ENCODE results near the gene OSBP2.

OSBP2 gene

DNA sequence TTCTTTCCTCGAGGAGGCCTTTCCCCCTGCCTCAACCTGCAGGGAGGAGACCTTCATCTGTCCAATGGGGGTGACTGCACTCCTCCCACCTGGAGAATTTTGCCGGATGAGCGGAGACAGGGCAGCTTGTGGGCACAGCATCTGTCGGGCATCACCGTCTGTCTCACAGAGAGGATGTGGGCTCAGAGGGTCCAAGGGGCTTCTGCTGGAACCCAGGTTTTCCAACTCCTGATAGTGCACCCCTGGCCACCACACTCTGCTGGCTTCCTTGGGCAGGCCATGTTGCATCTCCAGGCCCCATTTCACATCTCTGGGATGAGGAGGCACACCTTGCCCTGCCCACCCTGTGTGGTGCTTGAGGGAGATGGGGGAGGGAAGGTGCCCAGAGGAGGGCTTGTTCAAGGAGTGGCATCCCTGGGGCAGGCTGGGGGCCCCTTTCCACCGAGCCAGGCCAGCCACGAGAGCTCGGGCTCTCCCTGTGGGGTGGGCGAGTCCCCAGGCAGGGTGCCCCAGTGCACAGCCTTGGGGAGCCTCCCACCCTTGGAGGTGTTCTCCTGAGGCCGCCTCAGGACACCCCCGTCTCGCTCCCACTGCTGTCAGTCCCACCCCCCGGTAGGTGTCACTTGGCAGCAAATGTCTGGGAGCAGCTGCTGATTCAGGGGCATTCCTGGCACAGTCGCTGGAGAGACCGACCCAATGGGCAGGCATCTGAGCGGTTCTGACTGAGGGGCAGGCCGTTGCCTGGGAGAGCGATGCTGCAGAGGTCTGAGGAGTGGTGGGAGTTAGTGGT is 189.7 kb downstream of the OSBP2 start:
- DNase-seq: no peak

DNA sequence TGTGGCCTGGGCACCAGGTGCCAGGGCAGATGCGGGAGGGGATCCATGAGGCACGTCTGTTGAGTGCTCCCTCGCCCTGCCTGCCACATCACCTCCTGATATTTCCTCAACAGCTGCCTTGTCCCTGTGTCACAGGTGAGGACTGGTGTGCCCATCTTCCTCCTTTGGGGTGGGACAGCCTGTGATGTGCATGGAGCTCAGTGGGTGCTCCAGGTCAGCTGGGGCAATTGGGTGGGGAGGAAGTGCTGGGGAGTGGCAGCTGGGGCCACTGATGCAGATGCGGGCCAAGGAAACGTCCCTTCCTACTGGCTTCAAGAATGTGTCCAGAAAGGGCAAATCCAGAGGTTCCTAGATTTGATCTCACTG is 190.3 kb downstream of the OSBP2 start:
- DNase-seq: peak; percentile 17

DNA sequence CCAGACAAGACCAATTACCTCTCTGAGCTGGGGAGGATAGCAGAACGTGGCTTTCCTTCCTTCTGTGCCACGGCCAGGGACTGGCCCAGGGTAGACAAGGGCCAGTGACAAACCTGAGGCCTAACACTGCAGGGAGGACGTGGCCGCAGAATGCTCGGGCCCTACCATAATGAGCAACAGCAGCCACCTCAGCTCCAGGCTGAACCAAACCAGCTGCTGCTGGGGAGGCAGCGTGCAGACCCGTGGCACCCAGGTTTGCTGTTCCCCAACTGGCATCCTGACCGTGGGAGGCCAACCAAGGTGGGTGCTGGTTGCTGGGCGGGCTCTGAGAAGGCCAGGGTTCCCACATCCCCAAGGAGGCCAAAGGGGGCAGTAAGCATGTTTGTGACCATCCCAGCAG is 190.9 kb downstream of the OSBP2 start:
- peak; percentile 13 for DNase-seq

DNA sequence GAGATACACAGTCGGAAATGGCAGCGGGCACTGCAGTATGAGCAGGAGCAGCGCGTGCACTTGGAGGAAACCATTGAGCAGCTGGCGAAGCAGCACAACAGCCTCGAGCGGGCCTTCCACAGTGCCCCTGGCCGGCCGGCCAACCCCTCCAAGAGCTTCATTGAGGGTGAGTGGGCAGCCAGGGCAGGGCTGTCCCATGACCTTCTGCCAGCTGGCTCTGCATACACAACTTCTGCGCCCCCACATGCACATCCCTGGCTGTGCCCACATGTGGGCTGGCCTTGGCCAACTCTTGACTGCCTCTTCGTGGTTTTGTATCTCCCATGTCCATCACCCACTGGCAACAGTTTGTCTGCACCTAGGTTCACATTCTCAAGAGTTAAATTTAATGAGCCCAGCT is 192.8 kb downstream of the OSBP2 start:
- peak; percentile 20 for DNase-seq

DNA sequence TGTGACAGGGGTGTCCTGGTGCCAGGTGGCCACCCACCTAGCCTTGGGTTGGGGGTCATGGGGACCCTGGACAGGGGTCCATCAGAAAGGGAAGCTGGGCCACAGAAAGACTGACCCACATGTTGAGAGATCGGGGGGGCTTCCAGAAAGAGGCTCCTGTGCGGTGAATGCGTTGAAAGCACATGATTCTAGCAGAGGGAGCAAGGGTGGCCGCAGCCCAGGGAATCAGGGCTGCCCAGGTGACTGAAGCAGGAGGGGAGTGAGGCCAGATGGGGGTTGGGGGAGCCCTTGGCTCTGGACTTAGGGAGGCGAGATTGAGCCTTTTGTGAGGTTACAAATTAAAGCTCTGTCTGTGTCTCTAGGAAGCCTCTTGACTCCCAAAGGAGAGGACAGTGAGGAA is 193.2 kb downstream of the OSBP2 start:
- DNase-seq: no peak

DNA sequence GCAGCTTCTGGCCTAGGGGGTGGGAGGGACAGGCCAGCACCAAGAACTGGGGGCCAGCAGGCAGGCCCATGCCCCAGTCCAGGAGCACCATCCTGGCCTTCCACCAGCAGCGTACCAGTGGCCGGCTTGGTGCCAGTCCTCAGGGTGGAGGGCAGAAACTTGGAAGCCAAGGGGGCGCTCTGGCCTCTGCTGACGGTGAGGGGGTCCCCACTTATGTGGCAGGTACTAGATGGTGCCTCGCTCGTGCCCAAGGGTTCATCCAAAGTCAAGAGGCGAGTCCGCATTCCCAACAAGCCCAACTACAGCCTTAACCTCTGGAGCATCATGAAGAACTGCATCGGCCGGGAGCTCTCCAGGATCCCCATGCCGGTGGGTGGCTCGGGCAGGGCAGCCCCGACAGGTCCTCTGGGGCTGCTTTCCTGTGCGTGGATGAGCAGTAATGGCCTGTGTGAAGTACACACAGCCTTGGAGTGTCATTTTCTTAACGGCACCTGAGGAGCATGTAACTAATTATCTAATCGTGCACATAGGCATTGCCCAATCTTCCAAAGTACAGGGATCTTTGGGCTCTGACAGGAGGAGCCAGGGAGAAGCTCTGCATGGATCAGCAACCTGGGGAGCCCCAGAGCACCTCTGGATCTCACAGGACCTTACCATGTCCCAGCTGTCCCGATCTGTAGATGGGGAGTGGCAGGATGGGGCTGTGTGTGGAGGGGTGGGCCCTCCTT is 194.8 kb downstream of the OSBP2 start:
- peak; percentile 30 for DNase-seq

DNA sequence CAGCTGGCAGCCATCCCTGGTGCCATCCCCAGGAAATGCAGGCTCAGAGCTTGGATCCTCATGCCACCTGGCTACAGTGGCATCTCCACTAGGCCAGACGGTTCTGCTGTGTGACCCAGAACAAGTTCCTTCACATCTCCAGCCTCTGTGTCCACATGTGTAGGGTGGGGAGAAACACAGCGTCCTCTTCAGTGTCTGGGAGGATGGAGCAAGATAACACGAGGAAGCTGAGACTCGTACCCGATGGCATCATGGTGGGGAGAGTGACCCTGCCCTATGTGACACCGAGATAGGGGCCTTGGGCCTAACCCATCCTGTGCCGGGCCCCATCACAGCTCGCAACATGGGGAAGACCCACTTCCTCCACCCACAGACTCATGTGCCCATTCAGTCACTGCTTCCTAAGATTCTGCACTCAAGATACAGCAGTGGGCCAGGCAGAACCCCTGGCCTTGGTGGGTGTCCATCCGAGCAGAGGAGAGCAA is 195.4 kb downstream of the OSBP2 start:
- no peak for DNase-seq

DNA sequence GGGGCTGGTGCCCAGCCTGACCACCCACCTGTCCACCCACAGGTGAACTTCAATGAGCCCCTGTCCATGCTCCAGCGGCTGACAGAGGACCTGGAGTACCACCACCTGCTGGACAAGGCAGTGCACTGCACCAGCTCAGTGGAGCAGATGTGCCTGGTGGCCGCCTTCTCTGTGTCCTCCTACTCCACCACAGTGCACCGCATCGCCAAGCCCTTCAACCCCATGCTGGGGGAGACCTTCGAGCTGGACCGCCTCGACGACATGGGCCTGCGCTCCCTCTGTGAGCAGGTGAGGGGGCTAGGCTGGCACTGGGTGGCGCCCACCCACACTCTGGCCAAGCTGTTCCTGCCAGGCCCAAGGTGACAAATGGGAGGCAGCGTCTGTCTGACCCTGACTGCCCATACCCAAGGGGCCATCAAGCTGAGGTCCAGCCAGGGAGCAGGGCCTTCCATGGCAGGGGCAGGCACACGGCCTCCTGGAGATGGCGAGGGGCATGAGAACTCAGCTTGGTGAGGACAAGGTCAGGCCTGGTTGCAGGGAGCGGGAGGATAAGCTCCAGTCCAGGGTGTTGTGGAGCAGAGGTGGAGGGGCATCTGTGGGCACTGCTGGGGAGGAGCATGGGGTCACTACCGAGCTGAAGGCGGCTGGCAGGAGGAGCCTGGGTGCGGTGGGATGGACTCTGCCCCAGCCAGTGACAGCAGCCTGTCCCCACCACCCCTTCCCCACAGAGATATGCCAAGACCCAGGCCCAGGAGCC is 196.2 kb downstream of the OSBP2 start:
- DNase-seq: no peak

DNA sequence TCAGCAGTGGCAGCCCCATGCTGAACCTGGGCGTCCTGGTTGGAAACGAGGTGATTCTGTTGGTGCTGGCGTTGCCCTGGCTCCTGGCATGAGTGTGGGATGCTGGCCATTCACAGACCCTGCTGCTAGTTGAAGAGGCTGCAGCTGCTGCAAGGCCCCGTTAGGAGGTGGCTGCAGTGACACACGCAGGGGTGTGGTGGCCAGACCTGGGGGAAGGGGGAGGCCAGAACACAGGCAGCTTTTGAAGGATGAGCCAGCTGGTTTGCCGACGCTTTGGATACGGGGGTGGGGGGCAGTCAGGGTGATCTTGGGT is 196.7 kb downstream of the OSBP2 start:
- no peak for DNase-seq

DNA sequence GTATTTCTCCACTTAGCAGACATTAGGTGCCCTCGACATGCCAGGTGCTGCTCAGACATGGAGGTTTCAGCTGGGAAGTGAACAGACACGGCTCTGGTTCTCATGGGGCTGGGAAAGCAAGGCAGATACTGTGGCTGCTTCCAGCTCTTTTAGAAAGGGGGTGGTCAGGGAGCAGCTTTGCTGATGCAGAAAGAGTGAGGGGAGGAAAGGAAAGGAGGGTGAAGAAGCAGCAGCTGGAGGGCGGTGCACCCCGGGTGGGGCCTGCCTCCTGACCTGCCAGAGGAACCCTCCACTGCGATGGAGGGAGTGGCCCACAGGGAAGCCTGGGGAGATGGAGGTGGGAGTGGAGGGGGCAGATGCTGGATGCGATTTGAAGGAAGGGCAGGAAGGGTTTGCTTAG is 197.1 kb downstream of the OSBP2 start:
- no peak for DNase-seq

DNA sequence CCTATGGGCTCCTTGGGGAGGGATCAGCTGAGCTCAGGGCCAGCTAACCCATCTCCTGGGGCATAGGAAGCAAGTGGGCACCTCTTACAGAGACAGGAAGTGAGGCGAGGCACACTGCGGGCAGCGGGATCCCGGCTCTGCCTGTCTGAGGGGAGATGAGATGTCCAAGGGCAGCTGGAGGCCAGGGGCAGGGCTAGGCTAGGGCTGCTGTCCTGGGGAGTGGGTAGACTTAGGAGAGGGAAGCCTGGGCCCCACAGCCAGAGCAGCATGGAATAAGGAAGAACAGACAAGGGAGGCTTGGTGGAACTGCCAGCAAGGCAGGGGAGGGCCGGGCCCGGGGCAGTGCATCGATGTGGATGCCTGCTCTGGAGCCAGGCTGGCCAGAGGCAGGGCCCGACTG is 197.6 kb downstream of the OSBP2 start:
- DNase-seq: no peak

DNA sequence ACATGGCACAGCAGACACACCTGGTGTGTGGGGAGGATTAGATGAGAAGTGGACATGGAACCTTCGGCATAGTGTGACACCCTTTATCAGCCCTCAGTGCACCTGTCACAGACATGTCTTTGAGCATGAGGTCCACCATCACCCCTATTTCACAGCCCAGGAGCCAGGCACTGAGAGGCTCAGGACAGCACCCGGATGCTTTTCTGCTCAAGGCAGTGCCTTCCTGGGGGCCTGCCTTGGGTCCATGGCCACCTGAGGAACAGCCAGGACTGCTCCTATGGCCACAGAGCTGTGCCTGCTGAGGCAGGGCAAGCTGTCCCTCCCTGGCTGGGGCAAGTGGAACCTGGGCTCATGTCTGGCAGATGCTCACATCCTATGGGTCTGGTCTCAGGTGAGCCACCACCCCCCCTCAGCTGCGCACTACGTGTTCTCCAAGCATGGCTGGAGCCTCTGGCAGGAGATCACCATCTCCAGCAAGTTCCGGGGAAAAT is 198.1 kb downstream of the OSBP2 start:
- DNase-seq: no peak

DNA sequence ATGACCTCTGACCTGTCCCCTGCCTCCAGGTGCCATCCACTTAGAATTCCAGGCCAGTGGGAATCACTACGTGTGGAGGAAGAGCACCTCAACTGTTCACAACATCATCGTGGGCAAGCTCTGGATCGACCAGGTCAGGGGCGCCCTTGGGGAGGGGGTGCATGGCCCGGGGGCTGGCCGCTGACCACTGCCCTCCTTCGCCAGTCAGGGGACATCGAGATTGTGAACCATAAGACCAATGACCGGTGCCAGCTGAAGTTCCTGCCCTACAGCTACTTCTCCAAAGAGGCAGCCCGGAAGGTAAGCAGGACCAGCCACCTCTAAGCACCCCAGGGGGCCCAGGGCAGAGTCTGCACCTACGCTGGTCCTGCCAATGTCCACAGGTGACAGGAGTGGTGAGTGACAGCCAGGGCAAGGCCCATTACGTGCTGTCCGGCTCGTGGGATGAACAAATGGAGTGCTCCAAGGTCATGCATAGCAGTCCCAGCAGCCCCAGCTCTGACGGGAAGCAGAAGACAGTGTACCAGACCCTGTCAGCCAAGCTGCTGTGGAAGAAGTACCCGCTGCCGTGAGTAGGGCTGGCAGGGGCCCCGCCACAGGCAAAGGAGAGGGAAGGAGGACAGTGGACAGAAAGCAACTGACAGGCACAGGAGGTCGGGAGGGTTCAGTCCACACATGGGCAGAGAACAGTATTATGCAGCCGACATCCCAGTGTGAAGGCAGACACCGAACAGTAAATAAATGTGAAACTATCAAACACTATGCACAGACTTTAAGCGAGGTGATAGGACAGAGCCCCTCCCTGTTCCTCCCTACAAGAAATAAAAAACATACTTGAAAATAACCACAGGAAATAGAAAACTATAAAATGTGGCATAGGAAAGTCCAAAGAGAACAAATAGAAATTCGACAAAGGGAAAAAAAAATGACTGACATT is 199.0 kb downstream of the OSBP2 start:
- DNase-seq: no peak

DNA sequence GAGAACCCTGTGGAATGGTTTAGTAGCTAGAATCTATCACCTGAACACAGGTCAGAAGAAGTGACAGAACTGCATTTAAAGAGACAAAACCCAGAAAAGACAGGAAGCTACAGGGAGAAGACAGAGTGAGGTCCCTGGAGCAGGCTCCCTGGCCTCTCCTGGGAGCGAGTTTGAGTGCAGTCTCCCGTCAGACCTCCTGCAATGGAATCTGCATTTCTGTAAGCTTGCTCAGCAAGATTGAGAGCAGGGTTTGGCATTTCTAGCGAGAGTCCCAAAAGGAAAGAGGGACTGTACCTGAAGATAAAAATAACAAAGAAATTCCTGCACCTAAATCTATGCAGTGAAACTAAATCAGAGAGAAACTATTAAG is 199.7 kb downstream of the OSBP2 start:
- no peak for DNase-seq

DNA sequence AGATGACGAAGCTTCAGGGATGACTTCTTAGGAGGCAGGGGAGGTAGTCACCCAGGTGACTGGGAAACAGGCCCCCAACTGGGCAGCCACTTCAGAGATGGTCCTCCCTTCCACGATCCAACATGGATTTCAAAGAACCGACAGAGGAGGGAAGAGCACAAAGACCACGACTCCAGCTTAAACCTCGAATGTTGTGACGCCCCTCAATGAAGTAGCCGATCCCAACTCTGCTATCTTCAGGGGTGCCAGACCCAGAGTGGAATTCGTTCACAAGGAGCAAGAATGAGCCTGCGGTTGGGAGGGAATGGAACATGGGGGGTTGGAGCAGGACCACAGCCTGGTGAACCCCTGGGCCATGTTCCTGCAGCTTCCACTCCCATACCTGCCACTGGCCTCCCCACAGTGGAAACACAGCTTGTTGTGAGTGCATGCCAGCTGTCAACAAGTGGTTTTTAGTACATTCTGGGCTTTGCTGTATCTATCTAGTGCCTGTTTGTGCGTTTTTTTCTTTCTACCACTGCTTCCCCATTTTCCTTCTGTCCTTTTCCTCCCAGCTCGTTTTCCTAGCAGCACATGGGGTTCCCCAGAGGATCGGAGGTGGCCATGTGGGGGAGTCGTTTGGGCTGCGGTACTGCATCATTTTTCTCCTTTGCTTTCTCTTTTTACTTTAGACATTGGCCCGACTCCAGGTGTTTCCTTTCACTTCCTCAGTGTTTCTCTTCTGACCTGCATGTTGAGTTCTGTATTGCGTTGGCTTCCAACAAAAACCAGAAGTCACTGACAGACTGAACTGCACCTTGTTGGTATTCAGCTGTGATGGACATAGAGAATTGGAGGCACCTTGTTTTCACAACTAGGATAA is 208.1 kb downstream of the OSBP2 start:
- no peak for DNase-seq

DNA sequence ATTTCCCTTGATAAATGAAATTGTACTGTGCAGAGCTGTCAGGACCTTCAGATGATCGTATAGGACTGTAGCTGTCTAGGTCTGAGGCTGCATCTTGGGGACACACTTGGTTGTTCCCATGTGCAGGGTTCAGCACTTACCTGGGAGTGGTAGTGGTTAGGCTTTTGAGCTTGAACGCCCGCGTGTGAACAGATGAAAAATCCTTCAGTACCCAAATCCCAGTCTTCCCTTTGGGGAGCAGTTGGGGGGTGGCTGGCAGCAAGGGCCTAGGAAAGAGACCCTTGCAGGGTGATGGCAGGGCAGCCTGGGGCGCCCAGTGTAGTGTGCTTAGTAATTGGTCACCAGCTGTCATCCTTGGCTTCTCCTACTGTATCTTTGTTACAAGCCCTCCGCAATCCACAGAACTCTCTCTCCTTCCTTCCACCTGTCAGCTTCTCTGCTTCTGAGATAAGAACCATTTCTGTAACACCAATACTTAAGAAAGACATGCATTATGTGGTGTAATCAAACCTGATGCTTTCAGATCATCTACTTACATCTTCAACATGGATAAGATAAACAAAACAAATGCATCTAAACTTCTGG is 209.3 kb downstream of the OSBP2 start:
- no peak for DNase-seq

DNA sequence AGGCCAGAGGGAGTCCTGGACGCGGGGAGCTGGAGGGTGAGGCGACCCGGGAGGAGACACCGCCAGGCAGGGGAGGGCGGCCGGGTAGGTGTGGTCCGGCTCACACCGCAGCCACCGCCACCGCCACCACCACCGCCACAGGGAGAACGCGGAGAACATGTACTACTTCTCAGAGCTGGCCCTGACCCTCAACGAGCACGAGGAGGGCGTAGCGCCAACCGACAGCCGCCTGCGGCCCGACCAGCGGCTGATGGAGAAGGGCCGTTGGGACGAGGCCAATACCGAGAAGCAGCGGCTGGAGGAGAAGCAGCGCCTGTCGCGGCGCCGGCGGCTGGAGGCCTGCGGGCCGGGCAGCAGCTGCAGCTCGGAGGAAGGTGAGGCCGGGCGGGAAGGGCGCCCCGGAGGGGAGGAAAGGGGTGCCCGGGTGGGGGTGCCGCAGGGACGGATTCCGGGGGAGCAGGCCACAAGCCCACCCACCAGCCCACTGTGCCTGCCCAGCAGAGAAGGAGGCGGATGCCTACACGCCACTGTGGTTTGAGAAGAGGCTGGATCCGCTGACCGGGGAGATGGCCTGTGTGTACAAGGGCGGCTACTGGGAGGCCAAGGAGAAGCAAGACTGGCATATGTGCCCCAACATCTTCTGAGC is 211.1 kb downstream of the OSBP2 start:
- DNase-seq: no peak

DNA sequence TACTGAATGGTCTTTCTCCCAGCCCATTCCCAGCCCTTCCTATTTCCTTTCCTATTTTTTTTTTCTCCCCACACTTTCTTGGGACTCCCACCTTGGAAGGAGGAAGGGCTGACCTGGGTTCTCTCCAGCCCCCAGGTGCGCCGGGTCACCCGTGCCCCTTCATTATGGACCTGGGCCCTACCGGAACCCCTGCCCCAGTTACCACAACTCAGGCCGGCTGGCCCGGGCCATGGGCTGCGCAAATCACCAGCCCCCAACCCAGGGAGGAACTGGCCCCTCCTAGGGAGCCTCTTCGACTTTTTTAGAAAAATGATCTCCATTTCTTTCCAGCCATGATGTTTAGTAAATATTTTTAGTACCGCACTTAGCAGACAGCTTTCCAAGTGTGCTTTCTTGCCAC is 211.7 kb downstream of the OSBP2 start:
- no peak for DNase-seq

DNA sequence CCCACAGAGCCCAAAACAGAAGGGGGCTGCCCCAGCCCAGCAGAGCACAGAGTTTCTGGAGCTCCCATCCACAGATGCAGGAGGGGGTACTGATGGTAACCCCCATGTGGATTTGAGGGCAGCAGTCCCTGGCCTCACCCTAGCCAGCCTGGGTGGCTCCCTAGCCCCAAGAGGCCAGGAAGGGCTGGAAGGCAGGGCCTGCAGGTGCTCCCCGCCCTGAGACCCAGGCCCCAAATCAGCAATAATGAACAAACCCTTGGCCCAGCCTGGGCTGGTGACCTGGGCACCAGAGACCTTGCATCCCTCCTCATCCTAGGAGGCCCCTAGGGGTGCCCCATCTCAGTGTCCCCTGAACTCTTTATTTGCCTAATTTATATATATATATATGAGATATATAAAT is 212.3 kb downstream of the OSBP2 start:
- no peak for DNase-seq

DNA sequence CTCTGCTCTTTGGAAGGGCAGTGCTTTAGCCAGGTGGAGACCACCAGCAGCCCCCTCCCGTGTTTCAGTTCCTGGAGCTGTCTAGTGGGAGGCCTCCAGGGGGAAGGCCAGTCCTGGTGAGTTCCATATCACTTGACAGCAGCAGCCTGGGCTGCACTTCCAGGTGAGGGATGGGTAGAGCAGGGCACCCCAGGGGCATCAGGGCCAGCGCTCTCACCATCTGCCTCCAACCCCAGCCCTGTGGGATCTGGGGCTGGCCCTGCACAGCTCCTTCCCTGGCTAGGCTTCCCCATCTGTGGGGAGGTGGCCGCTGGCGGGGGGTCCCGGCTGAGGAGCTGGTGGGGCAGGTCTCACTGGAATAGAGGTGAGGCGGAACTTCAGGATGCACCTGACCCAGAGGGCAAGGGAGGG is 213.4 kb downstream of the OSBP2 start:
- DNase-seq: no peak

DNA sequence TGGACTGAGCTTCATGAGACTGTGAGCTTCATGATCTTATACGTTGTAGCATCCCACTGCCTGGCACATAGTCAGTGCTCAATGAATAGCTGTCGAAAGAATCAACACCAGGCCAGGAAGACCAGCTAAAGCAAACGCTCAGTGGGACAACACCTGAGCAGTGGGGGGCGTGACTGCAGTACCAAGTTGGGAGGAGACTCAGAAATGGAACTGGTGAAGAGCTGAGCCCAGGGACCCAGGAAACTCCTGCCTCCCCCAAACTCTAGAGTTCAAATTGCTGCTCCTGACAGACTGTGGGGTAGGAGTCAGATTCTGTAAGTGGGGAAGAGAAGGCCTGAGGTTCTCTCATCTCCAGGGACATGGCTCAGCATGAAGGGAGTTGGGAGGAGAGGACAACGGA is 214.6 kb downstream of the OSBP2 start:
- no peak for DNase-seq
